SU-DHL-6 (cell line): ENCODE data around the gene GALNT11.

Source experiments
- EZH2phosphoT487 ChIP-seq: fragments of 200-600 bp; sonication (generic), shearing (Covaris generic); conservative IDR thresholded peaks from 2 replicates; pipeline ENCODE4 v1.6.1; 2018; ENCODE audit warnings: mild to moderate bottlenecking, antibody characterized with exemption, low read length, moderate library complexity, mixed read lengths
- TF ChIP-seq, protein P1 (sequence below): fragments of 200-600 bp; sonication (generic); IDR thresholded peaks from one replicate; pipeline ENCODE4 v1.5.1; 2017; ENCODE audit warnings: antibody characterized with exemption, mild to moderate bottlenecking, low read length, moderate library complexity; ENCODE audit not compliant: insufficient read depth, poor library complexity, severe bottlenecking

DNA sequence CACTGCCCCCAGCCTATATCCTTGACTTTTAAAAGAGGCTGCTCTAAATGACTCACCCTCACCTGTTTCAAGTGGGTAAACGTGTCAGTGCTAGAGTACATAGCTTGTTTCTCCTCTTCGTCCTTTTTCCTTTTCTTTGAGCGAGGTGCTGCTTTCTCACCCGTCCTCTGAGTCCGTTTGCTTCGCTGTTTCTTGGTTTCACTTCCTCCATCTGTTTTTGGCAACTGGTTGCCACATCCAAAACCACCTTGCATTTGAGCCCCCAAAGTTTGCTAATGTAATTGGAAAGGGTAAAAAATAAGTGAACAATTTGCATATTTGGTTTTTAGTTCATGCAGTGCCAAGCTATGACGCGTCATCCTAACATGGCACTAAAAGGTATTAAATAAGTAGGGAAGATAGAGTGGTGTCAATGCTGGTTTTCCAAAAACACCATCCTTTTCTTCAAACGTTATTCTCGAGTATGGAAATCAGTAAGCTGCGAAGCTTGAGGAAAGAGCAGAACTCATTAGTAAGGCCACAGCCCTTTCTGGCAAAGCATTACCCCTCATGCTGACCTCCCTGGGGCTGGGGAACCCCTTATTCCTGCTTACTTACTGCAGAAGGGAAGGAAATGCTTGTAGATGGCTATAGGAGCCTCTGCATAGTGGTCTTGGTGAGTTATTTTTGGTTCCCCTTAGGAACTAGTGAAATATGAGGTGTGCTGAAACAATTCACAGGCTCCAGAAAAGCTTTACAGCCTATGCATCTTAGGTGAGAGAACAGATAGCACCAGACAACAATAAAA is 133.5 kb downstream of the GALNT11 start:
- TF ChIP-seq, protein P1, sequence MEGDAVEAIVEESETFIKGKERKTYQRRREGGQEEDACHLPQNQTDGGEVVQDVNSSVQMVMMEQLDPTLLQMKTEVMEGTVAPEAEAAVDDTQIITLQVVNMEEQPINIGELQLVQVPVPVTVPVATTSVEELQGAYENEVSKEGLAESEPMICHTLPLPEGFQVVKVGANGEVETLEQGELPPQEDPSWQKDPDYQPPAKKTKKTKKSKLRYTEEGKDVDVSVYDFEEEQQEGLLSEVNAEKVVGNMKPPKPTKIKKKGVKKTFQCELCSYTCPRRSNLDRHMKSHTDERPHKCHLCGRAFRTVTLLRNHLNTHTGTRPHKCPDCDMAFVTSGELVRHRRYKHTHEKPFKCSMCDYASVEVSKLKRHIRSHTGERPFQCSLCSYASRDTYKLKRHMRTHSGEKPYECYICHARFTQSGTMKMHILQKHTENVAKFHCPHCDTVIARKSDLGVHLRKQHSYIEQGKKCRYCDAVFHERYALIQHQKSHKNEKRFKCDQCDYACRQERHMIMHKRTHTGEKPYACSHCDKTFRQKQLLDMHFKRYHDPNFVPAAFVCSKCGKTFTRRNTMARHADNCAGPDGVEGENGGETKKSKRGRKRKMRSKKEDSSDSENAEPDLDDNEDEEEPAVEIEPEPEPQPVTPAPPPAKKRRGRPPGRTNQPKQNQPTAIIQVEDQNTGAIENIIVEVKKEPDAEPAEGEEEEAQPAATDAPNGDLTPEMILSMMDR, result no peak
- no peak for TF ChIP-seq EZH2phosphoT487
